OCI-LY3 (cell line): Measurements from ENCODE around the gene SFT2D2.

Experiments used
- H2AFZ ChIP-seq: fragments of 200-600, 300-600 bp; shearing (Covaris generic); 2 replicates; pipeline ENCODE4 v1.6.0; 2014; ENCODE audit warnings: antibody characterized with exemption, low read depth, low read length
- H3K27ac ChIP-seq: fragments of 200-600, 300-600 bp; sonication (generic); 2 replicates; pipeline ENCODE4 v1.5.1; 2014; ENCODE audit warnings: mild to moderate bottlenecking, low read length, moderate library complexity, mixed read lengths
- H3K27me3 ChIP-seq: fragments of 200-600, 300-600 bp; sonication (generic); 2 replicates; pipeline ENCODE4 v1.6.1; 2014; ENCODE audit warnings: low read depth, low read length, mixed read lengths
- H3K36me3 ChIP-seq: fragments of 200-600, 300-600 bp; sonication (generic); replicated peaks from 2 replicates; pipeline ENCODE3; 2014; ENCODE audit warnings: low read depth, low read length, mixed read lengths
- H3K4me1 ChIP-seq: fragments of 300-600, 200-600 bp; sonication (generic); 2 replicates; pipeline ENCODE4 v1.6.1; 2014; ENCODE audit warnings: low read length, mixed read lengths
- H3K4me2 ChIP-seq: fragments of 200-600, 300-600 bp; sonication (generic); 2 replicates; pipeline ENCODE4 v1.6.1; 2014; ENCODE audit warnings: low read length, mixed read lengths
- H3K4me3 ChIP-seq: fragments of 300-600, 200-600 bp; sonication (generic); 2 replicates; pipeline ENCODE4 v1.5.1; 2014; ENCODE audit warnings: antibody characterized with exemption, mild to moderate bottlenecking, low read length, moderate library complexity
- H3K79me2 ChIP-seq: fragments of 300-600, 200-600 bp; shearing (Covaris generic); 2 replicates; pipeline ENCODE4 v1.6.1; 2014; ENCODE audit warnings: mild to moderate bottlenecking, low read length, mixed read lengths
- H3K9ac ChIP-seq: fragments of 300-600, 200-600 bp; shearing (Covaris generic); 2 replicates; pipeline ENCODE4 v1.6.0; 2014; ENCODE audit warnings: mild to moderate bottlenecking, low read length, moderate library complexity
- H3K9me3 ChIP-seq: fragments of 200-600, 300-600 bp; shearing (Covaris generic); 2 replicates; pipeline ENCODE4 v1.6.1; 2014; ENCODE audit warnings: low read length, mixed read lengths; ENCODE audit not compliant: insufficient read depth
- H4K20me1 ChIP-seq: fragments of 200-600, 300-600 bp; sonication (generic); 2 replicates; pipeline ENCODE4 v1.6.1; 2016; ENCODE audit warnings: low read length, mixed read lengths; ENCODE audit not compliant: insufficient read depth
- CTCF ChIP-seq: fragments of 200-600, 300-600 bp; sonication (generic); IDR thresholded peaks from 2 replicates; pipeline ENCODE4 v1.5.1; 2014; ENCODE audit warnings: antibody characterized with exemption, low read length, low read depth
- EZH2phosphoT487 ChIP-seq: fragments of 200-600 bp; shearing (Covaris generic); IDR thresholded peaks from 2 replicates; pipeline ENCODE4 v1.6.1; 2018; ENCODE audit warnings: antibody characterized with exemption, mixed run types, low read depth

Gene SFT2D2

DNA sequence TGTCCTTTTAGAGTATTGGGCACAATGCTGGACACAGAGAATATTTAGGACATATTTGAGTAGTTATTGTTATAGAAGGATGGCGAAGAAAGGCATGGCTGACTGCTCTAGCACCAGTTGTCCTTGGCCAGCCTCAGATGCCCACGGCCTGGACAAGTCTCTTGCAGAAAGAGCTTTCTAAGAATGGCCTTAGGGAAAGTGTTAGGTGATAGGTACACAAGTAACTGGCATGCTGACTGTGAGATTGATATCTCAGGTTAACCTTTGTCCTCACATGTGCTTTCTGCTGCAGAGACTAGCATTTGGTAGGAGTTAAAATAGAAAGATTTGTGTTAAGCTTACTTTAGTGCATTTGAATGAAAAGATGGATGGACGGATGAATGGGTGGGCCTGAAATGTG, 10.1 kb downstream of the SFT2D2 start:
- Histone ChIP-seq H3K4me1 (peaks cover 9% of the 10 kb centered on the region; the same call in 1 of the 2 replicates), H3K4me2 (no peak overlapping the region), H3K27me3 (no peaks in the 10 kb centered on the region), H3K27ac (no peak overlapping the region), H3K79me2 (peaks cover 35% of the 10 kb centered on the region), H2AFZ (no peak overlapping the region), H3K4me3 (no peak overlapping the region), H4K20me1 (peaks cover 41% of the 10 kb centered on the region), H3K9ac (no peak overlapping the region), H3K9me3 (no peaks in the 10 kb centered on the region), H3K36me3 (peaks cover 77% of the 10 kb centered on the region)
- TF ChIP-seq CTCF (no peak), EZH2phosphoT487 (no peak)

DNA sequence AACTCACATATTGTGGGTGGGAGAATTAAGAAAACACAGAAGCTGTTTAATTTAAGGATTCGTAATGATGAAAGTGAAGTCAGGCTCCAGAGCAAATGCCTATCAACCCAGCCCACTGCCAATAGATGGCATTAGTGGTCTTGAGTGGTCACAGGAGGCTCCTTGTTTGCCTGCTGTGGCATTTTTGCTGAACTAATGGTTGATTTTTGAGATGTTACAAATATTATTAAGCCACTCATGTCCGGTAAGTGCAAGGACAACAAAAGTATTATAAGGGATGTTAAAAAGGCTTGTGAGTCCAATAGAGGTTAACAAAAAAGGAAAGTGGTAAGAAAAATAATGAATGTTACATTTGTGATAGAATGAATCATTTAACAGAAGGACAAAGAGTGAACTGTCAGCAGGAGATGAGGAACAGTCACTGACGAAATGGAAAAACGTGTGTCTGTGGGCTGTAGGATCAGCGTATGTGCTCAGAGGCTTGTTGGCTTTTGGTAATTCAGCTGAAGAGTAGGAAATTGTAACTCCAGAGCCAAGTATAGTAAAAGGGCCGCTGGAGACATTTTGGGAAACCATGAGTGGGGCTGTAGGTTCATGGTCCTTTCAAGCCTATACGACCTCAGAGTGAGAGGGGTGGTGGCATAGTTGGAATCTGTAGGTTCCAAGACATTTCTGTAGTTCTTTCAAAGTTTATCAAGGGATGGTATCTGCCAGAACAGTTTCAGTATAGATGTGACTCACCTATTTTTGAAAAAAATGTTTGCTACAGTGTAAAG, 11.2 kb downstream of the SFT2D2 start:
- Histone ChIP-seq H2AFZ (no peak overlapping the region), H3K36me3 (peaks cover 76% of the 10 kb centered on the region)

GRCh38 chr1:168243198-168243597, 17.4 kb downstream of the SFT2D2 start:
- no peak overlapping the region for H3K9ac ChIP-seq
- H4K20me1 ChIP-seq, result peaks cover 14% of the 10 kb centered on the region
- no peak overlapping the region for H3K4me2 ChIP-seq
- no peaks in the 10 kb centered on the region for H3K27me3 ChIP-seq
- peaks cover 69% of the 10 kb centered on the region for H3K36me3 ChIP-seq
- no peaks in the 10 kb centered on the region for H3K9me3 ChIP-seq
- peaks cover 19% of the 10 kb centered on the region for H3K79me2 ChIP-seq
- H3K27ac ChIP-seq, result no peak overlapping the region
- H3K4me3 ChIP-seq, result no peak overlapping the region
- no peak for TF ChIP-seq EZH2phosphoT487
- TF ChIP-seq CTCF, result no peak
- no peak overlapping the region for H2AFZ ChIP-seq
- H3K4me1 ChIP-seq, result no peaks in the 10 kb centered on the region

More for the DNA sequence above, 11.2 kb downstream of the SFT2D2 start:
- no peaks in the 10 kb centered on the region for H3K27me3 ChIP-seq
- H3K79me2 ChIP-seq, result peaks cover 26% of the 10 kb centered on the region
- no peak overlapping the region for H3K4me3 ChIP-seq
- no peak overlapping the region for H3K9ac ChIP-seq
- TF ChIP-seq CTCF (no peak), EZH2phosphoT487 (no peak)
- H3K4me1 ChIP-seq, result peaks cover 9% of the 10 kb centered on the region; the same call in 1 of the 2 replicates
- H4K20me1 ChIP-seq, result peaks cover 33% of the 10 kb centered on the region
- H3K4me2 ChIP-seq, result no peak overlapping the region
- no peaks in the 10 kb centered on the region for H3K9me3 ChIP-seq
- H3K27ac ChIP-seq, result no peak overlapping the region

GRCh38 chr1:168243636-168244212, 17.9 kb downstream of the SFT2D2 start:
- peaks cover 68% of the 10 kb centered on the region for H3K36me3 ChIP-seq
- TF ChIP-seq EZH2phosphoT487 (no peak), CTCF (no peak)
- no peak overlapping the region for H3K4me3 ChIP-seq
- H2AFZ ChIP-seq, result no peak overlapping the region
- H4K20me1 ChIP-seq, result peaks cover 14% of the 10 kb centered on the region
- no peaks in the 10 kb centered on the region for H3K27me3 ChIP-seq
- H3K27ac ChIP-seq, result no peak overlapping the region
- no peaks in the 10 kb centered on the region for H3K9me3 ChIP-seq
- H3K9ac ChIP-seq, result no peak overlapping the region
- H3K4me1 ChIP-seq, result no peaks in the 10 kb centered on the region
- H3K4me2 ChIP-seq, result no peak overlapping the region
- peaks cover 19% of the 10 kb centered on the region for H3K79me2 ChIP-seq
